GM12878 (cell line): ENCODE results near the gene PPFIA3. TPM values are rescaled to one million over a fixed set of nuclear protein-coding genes. Genes with fewer than 3 reads are reported as not detected.

Experiments
- ATAC-seq: fragments of 200-7000 bp; cut with Tn5 transposase; 3 replicates; pipeline ENCODE4 v1.9.1; 2020; ENCODE audit warnings: mild to moderate bottlenecking, moderate library complexity
- BruUV-seq: library from RNA; stranded (reverse); fragments of 400-500 nt; replicated peaks from 2 replicates; lab custom pipeline; 2021; lab: Mats Ljungman, UMichigan
- CTCF ChIA-PET: fragments of 300-600 bp; sonication (Branson Sonifier 250); formaldehyde crosslinking; extraction: SDS; loops from one replicate; lab custom pipeline; 2021; ENCODE audit warnings: inconsistent platforms; lab: Yijun Ruan, JAX
- POLR2A ChIA-PET: fragments of 350-600 bp; formaldehyde crosslinking; extraction: SDS; loops from one replicate; lab custom pipeline; 2021; ENCODE audit warnings: inconsistent platforms; lab: Charles Lee
- RAD21 ChIA-PET: fragments of 300-600 bp; sonication (Branson Sonifier 250); formaldehyde crosslinking; loops from one replicate; lab custom pipeline; 2023; ENCODE audit warnings: antibody characterized with exemption; ENCODE audit not compliant: unreplicated experiment; lab: Charles Lee
- SMC1A ChIA-PET: fragments of 300-600 bp; sonication (Branson Sonifier 250); formaldehyde crosslinking; loops from one replicate; lab custom pipeline; 2023; ENCODE audit not compliant: unreplicated experiment, uncharacterized antibody; lab: Charles Lee
- DNase-seq: peaks from one replicate; pipeline ENCODE4 v3.0.0-alpha.2; 2011; ENCODE audit warnings: low read depth, low spot score
- FAIRE-seq: peaks from 3 replicates; lab custom pipeline; 2011; peaks lifted over from hg19 to GRCh38; lab: Jason Lieb, UNC
- H2AFZ ChIP-seq: 2 replicates; pipeline ENCODE4 v1.6.0; 2011; ENCODE audit warnings: low read depth, low read length, control low read depth; ENCODE audit not compliant: control insufficient read depth
- H3K27ac ChIP-seq: 2 replicates; pipeline ENCODE4 v1.5.1; 2011; ENCODE audit warnings: control low read depth; ENCODE audit not compliant: control insufficient read depth, insufficient read depth
- H3K27me3 ChIP-seq, 2 experiments: replicated peaks in 1 of 2; 2 replicates each; pipeline versions ENCODE4 v1.6.0 to v1.6.1; 2011; ENCODE audit warnings: low read length in 1 of 2; ENCODE audit not compliant: control insufficient read depth in 2 of 2, insufficient read depth in 2 of 2
- H3K36me3 ChIP-seq, 2 experiments: 2 replicates each; pipeline ENCODE4 v1.5.1; 2011; ENCODE audit warnings: low read length in 1 of 2; ENCODE audit not compliant: control insufficient read depth in 2 of 2, insufficient read depth in 2 of 2
- H3K4me1 ChIP-seq: 2 replicates; pipeline ENCODE4 v1.6.1; 2011; ENCODE audit warnings: mild to moderate bottlenecking, low read length, moderate library complexity, mixed read lengths; ENCODE audit not compliant: control insufficient read depth, insufficient read depth
- H3K4me2 ChIP-seq: 2 replicates; pipeline ENCODE4 v1.6.0; 2011; ENCODE audit warnings: control low read depth; ENCODE audit not compliant: control insufficient read depth, insufficient read depth
- H3K4me3 ChIP-seq: fragments of 200-600 bp; sonication (generic); 2 replicates; pipeline ENCODE4 v1.5.1; 2016
- H3K79me2 ChIP-seq: 2 replicates; pipeline ENCODE4 v1.6.0; 2011; ENCODE audit warnings: low read length; ENCODE audit not compliant: control insufficient read depth, insufficient read depth
- H3K9ac ChIP-seq: 2 replicates; pipeline ENCODE4 v1.8.0; 2011; ENCODE audit warnings: low read length, control low read depth, mixed read lengths; ENCODE audit not compliant: control insufficient read depth, insufficient read depth
- H3K9me3 ChIP-seq: replicated peaks from 3 replicates; pipeline ENCODE4 v1.5.1; 2011; ENCODE audit warnings: mild to moderate bottlenecking, low read length; ENCODE audit not compliant: control insufficient read depth, insufficient read depth
- H4K20me1 ChIP-seq: 2 replicates; pipeline ENCODE4 v1.6.0; 2011; ENCODE audit not compliant: control insufficient read depth, insufficient read depth
- JUNB ChIP-seq: IDR thresholded peaks from 2 replicates; pipeline ENCODE4 v1.6.1; 2016; ENCODE audit warnings: antibody characterized with exemption, mild to moderate bottlenecking
- POLR2A ChIP-seq: IDR thresholded peaks from 2 replicates; pipeline ENCODE4 v1.6.1; 2011; ENCODE audit warnings: low read depth, mild to moderate bottlenecking, low read length
- WGBS: methylation state at CpG from one replicate; pipeline ENCODE4 v1.1.6; 2016; ENCODE audit warnings: low lambda C conversion rate; ENCODE audit not compliant: insufficient replicate concordance, insufficient coverage; ENCODE audit errors: missing lambda C conversion rate; 5-methylcytosine and 5-hydroxymethylcytosine counted together
- in situ Hi-C: fragments of 300-500 bp; cut with MboI; formaldehyde crosslinking; loops from 9 replicates; pipeline ENCODE4 v1.14.3; 2018; ENCODE audit warnings: mixed read lengths
- intact Hi-C: fragments of 100-400 bp; cut with micrococcal nuclease; formaldehyde crosslinking; loops from one replicate; pipeline ENCODE4 v1.14.2; 2022; ENCODE audit not compliant: unreplicated experiment
- polyA plus RNA-seq, 11 experiments: library from polyadenylated mRNA; depleted of rRNA in 4 of 11; unstranded in 6 of 11; stranded (reverse) in 5 of 11; fragments of >200 nt; fragmentation: Nextera tagmentation in 4 of 11; fragmentation: Illumina TruSeq in 1 of 11; extraction: Ambion mirVana in 4 of 11; extraction: Trizol in 1 of 11; gene quantifications; 1 replicate in 1 of 11; 2 replicates in 10 of 11; pipeline versions ENCODE4 v1.2.1 to v1.2.3, GENCODE V29; 2011 to 2016; ENCODE audit warnings: inconsistent platforms in 2 of 11, missing spikeins in 2 of 11, low read depth in 1 of 11
- total RNA-seq, 4 experiments: library from RNA; depleted of rRNA in 3 of 4; stranded (reverse); fragments of >200 nt in 3 of 4; fragmentation: Illumina TruSeq in 1 of 4; extraction: Trizol in 1 of 4; gene quantifications; 2 replicates each; pipeline versions ENCODE4 v1.2.1 to v1.2.3, GENCODE V29; 2013 to 2021

The PPFIA3 gene
- total and polyA plus RNA-seq, 10 of the 15 experiments (the other 5 are each of a cell fraction or from before 2014, with no cell fraction given) = 0.11 to 1.7 (median 0.73) TPM; not detected in 3

GRCh38 chr19:49094505-49095482, 24.6 kb upstream of the PPFIA3 start:
- Histone ChIP-seq H2AFZ (no peak overlapping the region), H3K9ac (no peak overlapping the region), H3K36me3 (peaks cover 31 to 41% of the 10 kb centered on the region in 2 experiments), H3K4me2 (no peak overlapping the region), H3K9me3 (no peaks in the 10 kb centered on the region), H3K4me1 (no peaks in the 10 kb centered on the region; the same call in 1 of the 2 replicates), H3K79me2 (peaks cover 8% of the 10 kb centered on the region), H3K27ac (no peak overlapping the region), H4K20me1 (peaks cover 7% of the 10 kb centered on the region; the same call in 1 of the 2 replicates), H3K27me3 (no peaks in the 10 kb centered on the region), H3K4me3 (no peak overlapping the region)
- FAIRE-seq = no peak
- 90% methylated on average over 23 of the region's 23 CpGs for WGBS
- in situ Hi-C loops (loop anchor here (5.0 kb wide), 1 partner anchor 113 kb away; no protein-coding TSS in a partner anchor), intact Hi-C loops (no loop called here)
- ChIA-PET RAD21 (no interaction called here), SMC1A (no interaction called here), POLR2A (interaction anchor here (1.0 kb wide), 1 partner anchor 92 kb away, joined by 4 read pairs; no protein-coding TSS in a partner anchor), CTCF (interaction anchor here (0.6 to 2.1 kb wide), 5 partner anchors 11 to 250 kb away, joined by 3 to 10 read pairs (median 3); partner anchors contain the start of genes GYS1, LIN7B and RUVBL2)
- TF ChIP-seq POLR2A = peak; percentile 47; the same call in 1 of the 2 replicates
- TF ChIP-seq JUNB = no peak
- DNase-seq = no peak
- no TSS peak for BruUV-seq
- no peak for ATAC-seq
